Measurements from ENCODE around the gene KCNT1. TPM values are rescaled to one million over a fixed set of nuclear protein-coding genes. Genes with fewer than 3 reads are reported as not detected.

KCNT1 gene
- total and polyA plus RNA-seq, 2 donors (not counting 3 experiments of a cell fraction or from before 2014, with no cell fraction given): not detected

- ChIA-PET CTCF (no interaction called here), POLR2A (no interaction called here)
- TF ChIP-seq, protein P1, sequence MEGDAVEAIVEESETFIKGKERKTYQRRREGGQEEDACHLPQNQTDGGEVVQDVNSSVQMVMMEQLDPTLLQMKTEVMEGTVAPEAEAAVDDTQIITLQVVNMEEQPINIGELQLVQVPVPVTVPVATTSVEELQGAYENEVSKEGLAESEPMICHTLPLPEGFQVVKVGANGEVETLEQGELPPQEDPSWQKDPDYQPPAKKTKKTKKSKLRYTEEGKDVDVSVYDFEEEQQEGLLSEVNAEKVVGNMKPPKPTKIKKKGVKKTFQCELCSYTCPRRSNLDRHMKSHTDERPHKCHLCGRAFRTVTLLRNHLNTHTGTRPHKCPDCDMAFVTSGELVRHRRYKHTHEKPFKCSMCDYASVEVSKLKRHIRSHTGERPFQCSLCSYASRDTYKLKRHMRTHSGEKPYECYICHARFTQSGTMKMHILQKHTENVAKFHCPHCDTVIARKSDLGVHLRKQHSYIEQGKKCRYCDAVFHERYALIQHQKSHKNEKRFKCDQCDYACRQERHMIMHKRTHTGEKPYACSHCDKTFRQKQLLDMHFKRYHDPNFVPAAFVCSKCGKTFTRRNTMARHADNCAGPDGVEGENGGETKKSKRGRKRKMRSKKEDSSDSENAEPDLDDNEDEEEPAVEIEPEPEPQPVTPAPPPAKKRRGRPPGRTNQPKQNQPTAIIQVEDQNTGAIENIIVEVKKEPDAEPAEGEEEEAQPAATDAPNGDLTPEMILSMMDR (IDR thresholded peaks at IDR 0.05; ENCODE audit: extremely low read depth in 1 of 2, insufficient read depth in 1 of 2, low read depth in 1 of 2, low read length in 2 of 2): no peak
- no peaks in the 10 kb centered on the region for H3K9me1 ChIP-seq (replicated peaks; ENCODE audit: control insufficient read depth, extremely low read depth, insufficient read depth, low read length)
- no peak overlapping the region for H2AFZ ChIP-seq (ENCODE audit: low read depth, low read length)
- H3K27me3 ChIP-seq (ENCODE audit: control insufficient read depth in 2 of 2, insufficient read depth in 2 of 2, low read length in 2 of 2): no peaks in the 10 kb centered on the region
- H3K9ac ChIP-seq (replicated peaks; ENCODE audit: extremely low read depth, insufficient read depth, low read length): no peak overlapping the region
- dilution Hi-C loops (cut with MboI; ENCODE audit: extremely low pct_ligation_motif_present, low sequenced_read_pairs) (no loop called here), intact Hi-C loops (cut with micrococcal nuclease) (no loop called here)
- H3K4me1 ChIP-seq (ENCODE audit: control insufficient read depth, extremely low read depth, insufficient read depth, low read length): no peaks in the 10 kb centered on the region
- no peak overlapping the region for H3K4me2 ChIP-seq (ENCODE audit: insufficient read depth, low read length)
- no peak overlapping the region for H3K4me3 ChIP-seq (replicated peaks in 1 of 3; ENCODE audit: insufficient read depth in 1 of 3, low read depth in 1 of 3, low read length in 3 of 3)
- H3K79me2 ChIP-seq (ENCODE audit: control insufficient read depth, insufficient read depth, low read length): peaks cover 36% of the 10 kb centered on the region
- FAIRE-seq: no peak
- DNase-seq (ENCODE audit: low read depth, low spot score): no peak
- H3K27ac ChIP-seq (ENCODE audit: insufficient read depth, low read depth, low read length): no peak overlapping the region
- no peaks in the 10 kb centered on the region for H4K20me1 ChIP-seq (replicated peaks; ENCODE audit: control insufficient read depth, extremely low read depth, insufficient read depth, low read length)
- no peaks in the 10 kb centered on the region for H3K9me3 ChIP-seq (replicated peaks; ENCODE audit: control insufficient read depth, insufficient read depth, low read length)
- no TSS peak for BruUV-seq (replicated peaks)
- peaks cover 0 to 2% of the 10 kb centered on the region in 2 experiments for H3K36me3 ChIP-seq (ENCODE audit: control insufficient read depth in 2 of 2, extremely low read depth in 1 of 2, insufficient read depth in 2 of 2, low read length in 2 of 2)
These were observed 138.1 kb downstream of the KCNT1 start for GRCh38 chr9:135840107-135840506.

- FAIRE-seq (no peak), DNase-seq (ENCODE audit: low read depth, low spot score) (no peak)
- Histone ChIP-seq H3K9me1 (replicated peaks; ENCODE audit: control insufficient read depth, extremely low read depth, insufficient read depth, low read length) (no peaks in the 10 kb centered on the region), H4K20me1 (replicated peaks; ENCODE audit: control insufficient read depth, extremely low read depth, insufficient read depth, low read length) (no peaks in the 10 kb centered on the region), H3K27ac (ENCODE audit: insufficient read depth, low read depth, low read length) (no peak overlapping the region), H3K36me3 (ENCODE audit: control insufficient read depth in 2 of 2, extremely low read depth in 1 of 2, insufficient read depth in 2 of 2, low read length in 2 of 2) (peaks cover 0 to 2% of the 10 kb centered on the region in 2 experiments), H2AFZ (ENCODE audit: low read depth, low read length) (no peak overlapping the region), H3K27me3 (ENCODE audit: control insufficient read depth in 2 of 2, insufficient read depth in 2 of 2, low read length in 2 of 2) (no peaks in the 10 kb centered on the region), H3K4me1 (ENCODE audit: control insufficient read depth, extremely low read depth, insufficient read depth, low read length) (no peaks in the 10 kb centered on the region), H3K9ac (replicated peaks; ENCODE audit: extremely low read depth, insufficient read depth, low read length) (no peak overlapping the region), H3K9me3 (replicated peaks; ENCODE audit: control insufficient read depth, insufficient read depth, low read length) (no peaks in the 10 kb centered on the region), H3K79me2 (ENCODE audit: control insufficient read depth, insufficient read depth, low read length) (peaks cover 36% of the 10 kb centered on the region), H3K4me3 (replicated peaks in 1 of 3; ENCODE audit: insufficient read depth in 1 of 3, low read depth in 1 of 3, low read length in 3 of 3) (no peak overlapping the region), H3K4me2 (ENCODE audit: insufficient read depth, low read length) (no peak overlapping the region)
- no TSS peak for BruUV-seq (replicated peaks)
- POLR2A ChIA-PET: no interaction called here
- TF ChIP-seq GATA2 (IDR thresholded peaks at IDR 0.05; ENCODE audit: insufficient read depth, insufficient read length, low read depth, low read length): no peak
- TF ChIP-seq FOS (IDR thresholded peaks at IDR 0.05; ENCODE audit: borderline replicate concordance, insufficient read depth, low read length): no peak
- TF ChIP-seq JUN (IDR thresholded peaks at IDR 0.05; ENCODE audit: borderline replicate concordance, insufficient read depth, insufficient read length, low read depth): no peak
- TF ChIP-seq, protein P1 (IDR thresholded peaks at IDR 0.05; ENCODE audit: extremely low read depth in 1 of 2, insufficient read depth in 1 of 2, low read depth in 1 of 2, low read length in 2 of 2): no peak
- TF ChIP-seq MYC (IDR thresholded peaks at IDR 0.05; ENCODE audit: low read depth, low read length): no peak
- TF ChIP-seq POLR2A (IDR thresholded peaks at IDR 0.05; ENCODE audit: low read depth, low read length): no peak
- TF ChIP-seq POLR2AphosphoS5 (IDR thresholded peaks at IDR 0.05; ENCODE audit: insufficient read depth, low read depth, low read length): no peak
- no peak for TF ChIP-seq EZH2 (IDR thresholded peaks at IDR 0.05; ENCODE audit: borderline replicate concordance, low read depth, low read length, severe bottlenecking)
- no peak for TF ChIP-seq MAX (IDR thresholded peaks at IDR 0.05; ENCODE audit: insufficient read depth, insufficient read length)
- intact Hi-C loops (cut with micrococcal nuclease): no loop called here
- dilution Hi-C loops (cut with MboI; ENCODE audit: extremely low pct_ligation_motif_present, low sequenced_read_pairs): no loop called here
- CTCF ChIA-PET: interaction anchor here (0.8 kb wide), 1 partner anchor 25 kb away, joined by 3 read pairs; no protein-coding TSS in a partner anchor
These were observed 138.6 kb downstream of the KCNT1 start for GRCh38 chr9:135840539-135840938.
